IMR-90 (cell line): ENCODE data around the gene SKIC8.
A peak's percentile ranks its signal among the peaks of the same experiment; 100 is the strongest.

Experiments used
- CTCF ChIP-seq: conservative IDR thresholded peaks from 2 replicates; pipeline ENCODE4 v1.5.1; 2012; ENCODE audit warnings: mild to moderate bottlenecking, low read depth, low read length, improper control_type of control experiment
- FOS ChIP-seq: fragments of 150-350 bp; IDR thresholded peaks from 2 replicates; pipeline ENCODE4 v1.6.1; 2016; ENCODE audit warnings: low read depth, low read length
- MXI1 ChIP-seq: IDR thresholded peaks from 2 replicates; pipeline ENCODE4 v1.6.1; 2012; ENCODE audit warnings: low read depth, mild to moderate bottlenecking, low read length, moderate library complexity, borderline replicate concordance
- NFE2L2 ChIP-seq: fragments of 150-350 bp; IDR thresholded peaks from 2 replicates; pipeline ENCODE4 v1.6.1; 2016; ENCODE audit warnings: low read depth, mild to moderate bottlenecking, low read length
- POLR2A ChIP-seq: IDR thresholded peaks from 2 replicates; pipeline ENCODE4 v1.6.1; 2012; ENCODE audit warnings: mild to moderate bottlenecking, low read depth, low read length
- RAD21 ChIP-seq: IDR thresholded peaks from 2 replicates; pipeline ENCODE4 v1.6.1; 2012; ENCODE audit warnings: low read length, improper control_type of control experiment
- RCOR1 ChIP-seq: IDR thresholded peaks from 2 replicates; pipeline ENCODE4 v1.6.1; 2012; ENCODE audit warnings: mild to moderate bottlenecking, low read length, improper control_type of control experiment; ENCODE audit not compliant: insufficient replicate concordance
- RFX5 ChIP-seq: IDR thresholded peaks from 2 replicates; pipeline ENCODE4 v1.8.0; 2012; ENCODE audit warnings: low read depth, mild to moderate bottlenecking, low read length, moderate library complexity
- SMC3 ChIP-seq: fragments of 150-350 bp; IDR thresholded peaks from 2 replicates; pipeline ENCODE4 v1.6.1; 2016; ENCODE audit warnings: low read depth, mild to moderate bottlenecking, antibody characterized with exemption, low read length, moderate library complexity
- USF2 ChIP-seq: fragments of 150-350 bp; IDR thresholded peaks from 2 replicates; pipeline ENCODE4 v1.6.1; 2017; ENCODE audit warnings: mild to moderate bottlenecking, antibody characterized with exemption, low read length, low read depth

- TF ChIP-seq CTCF (no peak), USF2 (no peak), RCOR1 (no peak), RFX5 (no peak), NFE2L2 (no peak), FOS (0 out of 2 replicates have a peak, but pooled peaks have one; percentile 44), POLR2A (no peak), MXI1 (no peak), RAD21 (no peak), SMC3 (no peak)
Measured at GRCh38 chr15:78302579-78303312, 3.3 kb upstream of the SKIC8 start.
